ENCODE results near the gene SCAMP2.
A peak's percentile ranks its signal among the peaks of the same experiment; 100 is the strongest.

Gene SCAMP2

GRCh38 chr15:74821790-74822158 lies 51.4 kb downstream of the SCAMP2 start:
- DNase-seq (ENCODE audit: low read depth in 2 of 3, low spot score in 1 of 3) = no peak

- no peak for DNase-seq (ENCODE audit: low read depth in 2 of 3, low spot score in 1 of 3)
These were observed 51.9 kb downstream of the SCAMP2 start for GRCh38 chr15:74821091-74821789.

DNA sequence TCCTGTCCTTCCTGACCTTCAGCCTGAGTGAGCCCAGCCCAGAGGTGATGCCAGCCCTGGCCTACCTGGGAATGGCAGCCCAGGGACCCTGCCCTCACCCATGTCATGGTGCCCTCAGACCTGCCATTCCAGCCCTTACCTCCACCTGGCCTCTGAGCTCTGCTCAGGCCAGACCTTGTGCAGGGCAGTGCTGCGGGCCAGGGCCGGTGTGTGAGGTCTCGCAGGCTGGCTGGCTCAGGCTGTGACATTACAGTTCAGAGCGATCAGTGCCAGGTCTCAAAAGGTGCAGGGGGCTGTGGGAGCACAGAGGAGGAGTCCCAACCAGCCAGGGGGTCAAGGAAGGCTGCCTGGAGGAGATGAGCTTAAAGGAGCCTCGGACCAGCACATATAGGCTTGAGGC lies 53.1 kb downstream of the SCAMP2 start:
- no peak for DNase-seq (ENCODE audit: low read depth in 2 of 3, low spot score in 1 of 3)

DNA sequence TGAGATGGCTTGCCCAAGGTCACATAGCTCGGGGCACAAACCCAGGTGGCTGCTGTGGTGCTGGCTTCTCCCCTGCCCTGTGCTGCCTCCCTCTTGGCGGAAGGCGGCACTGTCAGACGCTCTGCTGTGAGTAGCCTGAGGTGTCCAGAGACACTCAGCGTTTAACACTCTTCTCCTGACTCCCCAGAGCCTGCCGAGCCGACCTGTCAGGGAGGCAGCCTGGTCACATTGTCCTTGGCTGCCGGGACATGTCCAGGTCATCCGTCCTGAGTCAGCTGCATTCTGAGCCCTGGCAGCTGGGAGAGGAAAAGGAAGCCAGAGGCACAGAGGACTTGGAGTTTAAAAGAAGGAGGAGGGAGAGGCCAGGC lies 55.8 kb downstream of the SCAMP2 start:
- DNase-seq (ENCODE audit: low read depth in 2 of 3, low spot score in 1 of 3) = no peak

GRCh38 chr15:74816624-74817369 lies 56.4 kb downstream of the SCAMP2 start:
- DNase-seq (ENCODE audit: low read depth in 2 of 3, low spot score in 1 of 3) = no peak

DNA sequence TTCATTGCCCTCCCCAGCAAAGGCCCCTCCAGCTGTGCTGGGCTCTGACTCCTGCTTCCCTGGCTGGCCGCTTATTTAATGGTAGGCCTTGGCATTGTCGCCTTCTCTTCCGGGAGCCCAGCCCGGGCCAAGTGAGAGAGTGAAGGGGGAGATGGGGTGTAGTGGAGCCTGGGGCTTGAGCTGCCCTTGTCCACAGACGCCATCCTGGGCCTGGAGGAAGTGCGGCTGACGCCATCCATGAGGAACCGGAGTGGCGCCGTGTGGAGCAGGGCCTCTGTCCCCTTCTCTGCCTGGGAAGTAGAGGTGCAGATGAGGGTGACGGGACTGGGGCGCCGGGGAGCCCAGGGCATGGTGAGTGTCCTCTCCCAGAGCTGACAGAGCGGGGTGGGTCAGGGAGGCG lies 57.2 kb downstream of the SCAMP2 start:
- DNase-seq (ENCODE audit: low read depth in 2 of 3, low spot score in 1 of 3) = no peak

- no peak for DNase-seq (ENCODE audit: low read depth in 2 of 3, low spot score in 1 of 3)
These were observed 57.8 kb downstream of the SCAMP2 start for GRCh38 chr15:74815121-74815934.

- no peak for DNase-seq (ENCODE audit: low read depth in 2 of 3, low spot score in 1 of 3)
These were observed 60.6 kb downstream of the SCAMP2 start, which contains the start of gene LMAN1L for GRCh38 chr15:74812533-74812932. LMAN1L (plus strand) TSS chr15:74812835; CDS start chr15:74812855, 20 bp downstream.

- no peak for DNase-seq (ENCODE audit: low read depth in 2 of 3, low spot score in 1 of 3)
These were observed 63.2 kb downstream of the SCAMP2 start for GRCh38 chr15:74809956-74810355.

GRCh38 chr15:74809242-74809641 lies 63.9 kb downstream of the SCAMP2 start:
- DNase-seq (ENCODE audit: low read depth in 2 of 3, low spot score in 1 of 3) = no peak

DNA sequence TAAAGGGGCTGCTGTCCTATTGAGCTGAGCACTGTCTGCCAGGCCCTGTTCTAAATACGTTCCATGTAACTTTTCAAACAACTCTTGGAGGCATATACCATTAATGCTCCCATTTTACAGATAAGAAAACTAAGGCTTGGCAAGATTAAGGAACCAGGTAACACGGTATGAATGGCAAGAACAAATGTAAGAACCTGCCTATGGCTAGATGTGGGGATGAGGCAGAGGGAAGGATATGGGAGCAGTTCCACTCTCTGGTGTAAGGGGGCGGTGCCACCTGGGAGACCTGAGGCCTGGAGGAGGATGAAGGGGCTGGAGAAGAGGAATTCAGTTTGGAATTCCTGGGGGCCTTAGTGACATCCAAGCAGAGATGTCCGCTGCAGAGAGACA lies 64.3 kb downstream of the SCAMP2 start:
- no peak for DNase-seq (ENCODE audit: low read depth in 2 of 3, low spot score in 1 of 3)

DNA sequence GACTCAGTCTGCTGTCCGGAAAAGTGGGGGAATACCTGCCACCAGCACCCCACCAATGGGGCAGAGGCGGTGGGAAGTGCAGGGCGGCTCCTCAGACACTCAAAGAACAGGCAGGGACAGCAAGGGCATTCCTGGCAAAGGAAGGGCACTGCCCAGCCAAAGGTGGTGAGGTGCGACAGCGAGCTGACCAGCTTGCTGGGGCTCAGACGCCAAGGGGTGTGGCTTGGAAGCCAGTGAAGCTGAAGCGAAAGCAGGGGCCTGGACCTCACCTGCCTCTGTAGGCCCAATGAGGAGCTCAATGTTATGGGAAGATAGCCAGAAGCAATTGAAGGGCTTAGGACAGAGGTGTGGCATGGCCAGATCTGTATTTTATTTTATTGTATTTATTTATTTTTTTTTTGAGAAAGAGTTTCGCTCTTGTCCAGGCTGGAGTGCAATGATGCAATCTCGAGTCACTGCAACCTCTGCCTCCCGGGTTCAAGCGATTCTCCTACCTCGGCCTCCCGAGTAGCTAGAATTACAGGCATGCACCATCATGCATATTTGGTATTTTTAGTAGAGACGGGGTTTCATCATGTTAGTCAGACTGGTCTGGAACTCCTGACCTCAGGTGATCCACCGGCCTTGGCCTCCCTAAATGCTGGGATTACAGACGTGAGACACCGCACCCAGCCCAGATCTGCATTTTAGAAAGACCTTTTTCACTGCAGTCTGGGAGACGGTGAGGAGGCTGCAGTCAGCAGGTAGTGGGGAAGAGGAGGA lies 64.9 kb downstream of the SCAMP2 start:
- DNase-seq (ENCODE audit: low read depth in 2 of 3, low spot score in 1 of 3) = no peak

DNA sequence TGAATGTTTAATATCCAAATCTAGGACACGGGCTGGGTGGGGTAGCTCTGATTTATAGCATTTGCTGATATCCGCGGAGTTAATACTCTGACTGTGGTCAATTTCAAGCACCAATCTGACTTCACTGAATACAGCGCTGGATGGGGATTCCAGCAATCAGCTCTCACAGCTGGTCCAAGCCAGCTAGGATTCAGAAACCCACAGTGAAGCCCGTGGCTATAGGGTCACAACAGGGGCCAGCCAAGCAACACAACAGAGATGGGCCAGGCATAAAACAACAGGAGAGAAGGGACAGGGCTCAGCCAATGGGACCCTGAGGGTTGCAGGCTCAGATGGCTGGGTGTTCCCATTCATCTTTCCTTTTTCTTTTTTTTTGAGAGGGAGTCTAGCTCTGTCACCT lies 65.9 kb downstream of the SCAMP2 start:
- no peak for DNase-seq (ENCODE audit: low read depth in 2 of 3, low spot score in 1 of 3)

GRCh38 chr15:74804935-74805334 lies 68.2 kb downstream of the SCAMP2 start:
- no peak for DNase-seq (ENCODE audit: low read depth in 2 of 3, low spot score in 1 of 3)

GRCh38 chr15:74802862-74803447 lies 70.2 kb downstream of the SCAMP2 start:
- DNase-seq (ENCODE audit: low read depth in 2 of 3, low spot score in 1 of 3) = no peak

DNA sequence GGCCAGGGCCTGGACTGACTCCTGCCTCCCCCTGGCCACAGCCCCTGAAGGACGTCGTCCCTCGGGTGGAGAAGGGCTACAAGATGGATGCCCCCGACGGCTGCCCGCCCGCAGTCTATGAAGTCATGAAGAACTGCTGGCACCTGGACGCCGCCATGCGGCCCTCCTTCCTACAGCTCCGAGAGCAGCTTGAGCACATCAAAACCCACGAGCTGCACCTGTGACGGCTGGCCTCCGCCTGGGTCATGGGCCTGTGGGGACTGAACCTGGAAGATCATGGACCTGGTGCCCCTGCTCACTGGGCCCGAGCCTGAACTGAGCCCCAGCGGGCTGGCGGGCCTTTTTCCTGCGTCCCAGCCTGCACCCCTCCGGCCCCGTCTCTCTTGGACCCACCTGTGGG lies 70.9 kb downstream of the SCAMP2 start:
- DNase-seq (ENCODE audit: low read depth in 2 of 3, low spot score in 1 of 3) = no peak

GRCh38 chr15:74801311-74801997 lies 71.7 kb downstream of the SCAMP2 start:
- no peak for DNase-seq (ENCODE audit: low read depth in 2 of 3, low spot score in 1 of 3)

DNA sequence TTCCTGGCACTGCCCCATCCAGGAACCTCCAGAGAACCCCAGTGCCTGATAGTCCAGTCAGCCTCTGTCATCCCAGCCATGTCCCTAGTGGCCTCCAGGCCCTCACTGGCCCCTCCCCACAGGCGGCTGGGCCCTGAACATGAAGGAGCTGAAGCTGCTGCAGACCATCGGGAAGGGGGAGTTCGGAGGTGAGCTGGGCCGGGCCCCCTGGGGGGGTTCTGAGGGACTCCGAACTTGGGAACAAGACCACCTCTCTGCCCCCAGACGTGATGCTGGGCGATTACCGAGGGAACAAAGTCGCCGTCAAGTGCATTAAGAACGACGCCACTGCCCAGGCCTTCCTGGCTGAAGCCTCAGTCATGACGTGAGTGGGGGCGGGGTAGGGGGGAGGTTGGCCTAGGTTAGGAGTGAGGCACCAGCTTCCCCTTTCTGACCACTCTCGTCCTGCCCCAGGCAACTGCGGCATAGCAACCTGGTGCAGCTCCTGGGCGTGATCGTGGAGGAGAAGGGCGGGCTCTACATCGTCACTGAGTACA lies 72.5 kb downstream of the SCAMP2 start:
- DNase-seq (ENCODE audit: low read depth in 2 of 3, low spot score in 1 of 3) = no peak

DNA sequence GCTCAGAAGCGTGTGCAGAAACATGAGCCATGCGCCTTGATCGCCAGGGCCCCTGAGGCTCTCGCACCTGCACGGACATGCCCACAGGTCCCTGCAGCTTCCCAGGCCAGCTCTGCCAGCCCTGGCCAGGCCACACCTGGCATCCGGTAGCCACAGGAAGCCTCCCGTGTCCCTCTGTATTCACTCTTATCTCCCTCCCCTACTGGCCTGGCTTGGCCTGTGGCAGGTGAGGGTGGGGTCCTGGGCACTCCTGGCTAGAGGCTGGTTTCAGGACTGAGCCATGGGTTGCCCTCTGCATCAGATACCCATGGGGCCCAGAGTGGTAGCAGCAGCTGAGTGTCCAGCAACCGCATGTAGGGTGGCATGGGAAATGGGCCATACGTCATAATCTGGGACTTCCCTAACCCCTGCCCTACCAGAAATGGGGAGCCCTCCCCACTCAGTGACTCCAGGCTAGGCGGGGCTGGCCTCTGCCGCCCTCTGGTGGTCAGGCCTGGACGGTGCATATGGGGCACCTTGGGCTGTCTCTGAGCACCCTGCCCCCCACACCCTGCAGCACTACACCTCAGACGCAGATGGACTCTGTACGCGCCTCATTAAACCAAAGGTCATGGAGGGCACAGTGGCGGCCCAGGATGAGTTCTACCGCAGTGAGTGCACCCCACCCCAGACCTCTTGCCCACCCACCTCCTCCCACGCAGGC lies 73.2 kb downstream of the SCAMP2 start:
- DNase-seq (ENCODE audit: low read depth in 2 of 3, low spot score in 1 of 3) = peak; percentile 76 to 82 (median 77)

Measured in stimulated activated CD4-positive, alpha-beta T cell treated with anti-CD3 and anti-CD28 coated beads, Interleukin-12 subunit alpha, Interleukin-12 subunit beta, amount 100 ng/mL, for 48 hours (primary cell).